NCI-H2227 (cell line): ENCODE data around the gene ITSN1.

Experiments
- DNase-seq: peaks from one replicate; lab custom pipeline; 2025; ENCODE audit not compliant: unreplicated experiment; lab: John Stamatoyannopoulos, UW

Gene ITSN1

GRCh38 chr21:33680870-33681269 lies 38.6 kb downstream of the ITSN1 start:
- DNase-seq, result no peak

DNA sequence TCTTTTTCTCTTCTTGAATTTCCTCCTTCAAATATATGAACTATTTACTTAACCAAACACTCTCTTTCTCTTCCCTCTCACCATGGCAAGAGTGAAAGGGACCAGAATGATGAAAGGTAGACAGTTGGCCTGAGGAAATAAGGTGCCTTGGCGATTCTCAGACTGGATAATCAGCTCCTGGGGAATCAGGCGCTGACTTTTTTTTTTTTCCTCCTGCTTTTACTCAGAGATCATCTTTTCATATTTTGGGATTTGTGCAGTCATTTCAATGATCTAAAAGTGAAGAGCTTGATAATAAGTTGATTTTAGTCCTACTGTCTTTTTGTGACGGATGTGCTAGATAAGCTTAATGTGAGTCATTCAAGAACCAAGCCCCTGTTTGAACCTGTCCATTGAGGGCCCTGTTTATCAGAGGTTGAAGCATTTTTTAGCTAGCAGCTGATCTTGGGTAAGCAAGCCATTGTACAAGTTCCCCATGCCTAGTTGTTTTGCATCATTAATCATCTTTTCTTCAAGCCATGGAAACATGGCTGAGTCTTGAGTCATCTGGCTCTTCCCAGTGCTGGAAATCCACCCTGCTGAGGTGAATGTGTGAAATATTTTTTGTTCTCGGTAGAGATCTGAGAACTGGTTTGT lies 40.8 kb downstream of the ITSN1 start:
- DNase-seq, result no peak

DNA sequence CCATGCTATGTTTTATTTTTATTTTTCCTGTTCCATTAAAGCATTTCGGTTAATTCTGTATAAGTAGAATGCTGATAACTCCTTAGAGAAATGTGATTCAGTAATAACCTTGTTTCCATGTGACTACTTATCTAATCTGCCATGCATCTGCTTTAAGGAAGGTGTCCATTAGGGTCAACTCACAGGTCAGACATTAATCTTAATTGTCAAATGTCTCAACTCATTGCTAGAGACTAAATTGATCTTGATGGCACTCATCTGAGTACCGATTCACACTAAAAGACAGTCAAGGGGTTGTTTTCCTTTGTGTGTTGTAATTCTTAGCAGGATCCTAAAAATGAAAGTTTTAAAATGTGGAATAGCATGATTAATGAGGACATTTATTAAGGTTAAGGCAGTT lies 41.8 kb downstream of the ITSN1 start:
- no peak for DNase-seq

- DNase-seq, result no peak
These were observed 42.7 kb downstream of the ITSN1 start for GRCh38 chr21:33684923-33685560.

DNA sequence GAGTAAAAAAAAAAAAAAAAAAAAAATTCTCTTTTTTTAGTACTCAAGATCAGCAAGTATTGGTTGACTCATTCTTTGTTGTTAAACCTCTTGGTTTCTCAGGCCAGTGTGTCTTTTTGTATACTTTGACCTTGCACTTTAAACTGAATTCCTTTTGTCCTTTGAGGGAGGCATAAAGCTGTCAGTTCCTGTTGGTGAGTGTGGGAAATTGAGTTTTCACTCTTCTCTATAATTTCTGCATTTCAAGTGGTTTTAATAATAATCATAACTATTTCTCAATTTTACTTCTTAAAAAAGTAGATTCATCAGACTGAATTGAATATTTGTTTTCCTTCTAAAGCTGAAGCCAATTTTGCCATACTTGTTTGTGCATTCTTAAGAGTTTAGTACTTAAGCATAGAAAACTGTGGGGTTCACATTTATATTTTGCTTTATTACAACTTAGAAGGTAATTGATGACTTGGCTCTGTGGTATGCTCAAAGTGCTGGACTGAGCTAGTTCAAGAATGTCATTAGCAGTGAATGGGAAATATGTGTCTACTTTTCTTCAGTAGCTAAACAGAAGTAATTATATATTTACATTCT lies 43.4 kb downstream of the ITSN1 start:
- DNase-seq, result peak; percentile 21

- DNase-seq, result peak; percentile 31
These were observed 44.1 kb downstream of the ITSN1 start for GRCh38 chr21:33686386-33686785.

- DNase-seq, result no peak
These were observed 45.3 kb downstream of the ITSN1 start for GRCh38 chr21:33687634-33688033.

GRCh38 chr21:33688353-33688752 lies 46.1 kb downstream of the ITSN1 start:
- DNase-seq, result no peak

- no peak for DNase-seq
These were observed 48.6 kb downstream of the ITSN1 start for GRCh38 chr21:33690874-33691273.

DNA sequence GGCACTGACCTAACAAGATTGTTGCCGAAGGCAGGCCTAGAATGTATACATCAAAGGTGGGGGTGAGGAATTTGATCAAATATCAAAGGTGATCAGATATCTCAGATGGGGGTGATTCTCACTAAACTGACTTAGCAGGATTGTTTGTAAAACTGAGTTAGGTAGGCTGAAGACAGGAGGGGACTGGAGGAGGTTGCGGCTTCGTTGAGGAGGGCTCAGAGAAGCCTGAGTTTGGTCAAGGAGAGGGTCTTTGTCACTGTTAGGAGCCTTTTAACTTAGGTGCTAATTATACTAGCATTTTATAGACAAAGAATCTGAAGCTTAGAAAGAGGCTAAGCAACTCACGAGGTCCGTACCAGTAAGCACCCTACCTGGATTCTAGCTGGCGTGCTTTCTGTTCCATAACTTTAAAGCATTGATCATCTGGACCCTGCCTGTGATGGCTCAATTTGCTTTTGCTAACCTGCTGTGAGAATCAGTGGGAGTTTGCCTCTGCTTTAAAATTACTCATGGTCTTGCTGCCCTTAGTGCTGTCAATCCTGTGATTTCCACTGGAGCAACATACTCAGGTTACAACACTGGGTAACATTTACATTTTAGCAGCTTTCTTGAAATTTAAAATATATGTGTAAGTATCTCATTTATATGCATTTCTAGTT lies 49.8 kb downstream of the ITSN1 start:
- DNase-seq, result peak; percentile 24

DNA sequence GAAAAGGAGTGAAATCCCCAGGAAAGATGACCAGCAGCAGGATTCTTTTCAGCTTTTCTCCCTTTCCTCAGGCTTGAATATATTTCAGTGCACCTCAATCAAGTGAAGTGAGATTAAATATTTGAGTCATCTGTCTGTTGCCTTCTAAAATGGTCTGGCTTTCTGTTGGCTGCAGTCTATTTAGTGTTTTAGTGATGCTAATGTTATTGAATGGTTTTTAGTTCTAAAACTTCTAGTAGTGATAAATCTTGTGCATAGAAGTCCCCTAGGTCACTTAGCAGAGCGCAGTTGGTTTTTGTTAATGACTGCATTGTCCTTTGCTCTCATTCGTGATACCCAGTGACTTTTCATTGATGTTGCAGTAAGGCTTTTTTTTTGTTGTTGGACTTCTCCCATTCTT lies 53.5 kb downstream of the ITSN1 start:
- DNase-seq, result no peak

DNA sequence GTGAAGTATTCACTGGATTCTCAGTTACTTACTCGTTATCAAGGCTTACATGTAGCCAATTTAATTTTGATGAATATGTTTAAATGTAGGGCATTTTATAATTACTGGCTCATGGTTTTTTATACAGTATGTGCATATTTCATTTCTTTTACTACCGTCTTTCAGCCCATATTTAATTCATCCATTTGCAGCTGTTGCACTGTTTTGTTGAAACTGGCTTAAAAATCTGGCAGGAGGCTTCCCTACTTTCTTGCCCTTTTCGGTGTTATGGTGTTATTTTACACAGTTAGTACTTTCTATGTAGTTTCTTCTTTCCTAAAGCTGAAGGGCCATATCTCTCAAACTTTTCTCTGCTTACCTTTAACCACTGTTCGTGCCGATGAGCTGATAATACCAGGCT lies 54.2 kb downstream of the ITSN1 start:
- DNase-seq, result no peak

GRCh38 chr21:33698087-33698860 lies 56.0 kb downstream of the ITSN1 start:
- no peak for DNase-seq

DNA sequence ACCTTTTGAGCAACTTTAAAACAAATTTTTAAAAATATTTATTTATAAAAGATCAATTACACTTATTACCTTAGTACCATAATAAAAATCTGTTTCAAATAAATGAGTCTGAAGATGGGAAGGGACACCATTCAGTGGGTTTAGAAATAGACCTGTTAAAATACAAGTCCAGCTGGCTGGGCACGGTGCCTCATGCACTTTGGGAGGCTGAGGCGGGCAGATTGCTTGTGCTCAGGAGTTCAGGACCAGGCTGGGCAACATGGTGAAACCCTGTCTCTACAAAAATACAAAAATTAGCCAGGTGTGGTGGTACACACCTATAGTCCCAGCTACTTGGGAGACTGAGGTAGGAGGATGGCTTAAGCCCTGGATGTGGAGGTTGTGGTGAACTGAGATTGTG lies 57.0 kb downstream of the ITSN1 start:
- DNase-seq, result no peak

DNA sequence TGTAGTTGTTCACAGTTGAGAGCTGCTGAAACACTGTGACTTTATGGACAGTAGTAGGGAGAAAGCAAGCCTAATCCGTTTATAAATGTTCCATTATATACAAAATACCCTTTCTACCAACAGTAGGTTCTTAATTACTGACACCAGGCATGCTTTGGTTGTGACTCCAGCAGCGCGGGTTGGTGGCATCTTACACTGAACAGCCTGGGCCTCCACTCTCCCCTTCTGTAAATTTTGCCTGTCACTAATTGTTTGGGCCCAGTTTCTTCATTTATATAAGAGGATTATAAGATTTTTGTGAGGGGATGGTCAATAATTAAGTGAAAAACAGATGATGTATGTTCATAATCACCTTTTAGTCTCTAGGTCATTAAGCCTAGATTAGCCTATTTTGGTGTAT lies 58.2 kb downstream of the ITSN1 start:
- no peak for DNase-seq

DNA sequence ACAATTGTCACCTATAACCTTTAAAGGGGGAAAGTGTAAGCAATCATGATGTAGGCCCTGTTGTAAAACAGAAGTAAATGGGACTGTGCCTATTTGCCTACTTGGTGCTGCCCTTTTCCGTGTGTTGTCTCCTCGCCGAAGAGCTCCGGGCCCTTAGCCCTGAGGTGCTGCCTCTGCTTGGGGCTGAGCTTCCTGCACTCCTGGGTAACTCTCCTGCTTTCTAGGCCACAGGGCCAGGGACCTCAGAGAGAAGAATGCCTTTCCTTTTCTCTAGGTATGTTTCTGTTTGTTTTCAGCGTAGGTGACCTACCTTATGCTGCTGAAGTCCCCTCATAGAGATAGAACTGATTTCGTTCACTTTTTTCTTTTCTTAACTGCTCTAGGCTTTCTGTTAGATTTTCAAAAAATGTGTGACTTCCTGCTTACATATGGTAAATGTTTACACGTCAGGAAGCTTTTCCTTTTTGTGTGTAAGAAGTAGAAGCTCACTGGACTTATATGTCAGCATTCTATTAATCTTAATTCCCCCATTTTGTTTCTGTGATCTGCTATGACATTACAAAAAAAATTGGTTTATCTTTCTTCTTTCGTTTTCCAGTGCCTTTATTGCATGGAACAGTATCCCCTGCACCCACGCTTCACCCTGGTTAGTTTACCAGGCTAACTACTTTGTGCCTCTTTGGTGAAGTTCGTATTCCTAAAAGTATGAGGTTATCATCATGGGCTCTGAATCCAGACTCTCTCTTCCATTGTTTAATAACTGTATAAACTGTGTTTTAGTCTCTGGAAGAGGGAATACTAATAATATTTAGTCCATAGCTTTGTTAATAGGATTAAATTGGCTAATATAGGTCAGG lies 61.7 kb downstream of the ITSN1 start:
- no peak for DNase-seq

DNA sequence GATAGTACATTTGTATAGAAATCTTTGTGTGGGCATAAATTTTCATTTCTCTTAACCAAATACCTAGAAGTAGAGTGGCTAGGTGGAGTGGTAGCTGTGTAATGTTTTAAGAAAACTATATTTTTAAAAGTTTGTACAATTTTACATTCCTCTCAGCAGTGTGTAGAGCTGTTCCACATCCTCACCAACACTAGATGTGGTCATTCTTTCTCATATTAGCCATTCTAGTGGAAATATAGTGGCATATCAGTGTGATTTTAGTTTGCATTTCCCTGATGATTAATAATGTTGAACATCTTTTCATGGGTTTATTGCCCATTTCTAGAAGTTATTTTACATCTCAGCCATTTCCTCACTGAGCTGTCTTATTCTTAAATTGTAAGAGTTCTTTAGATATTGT lies 65.5 kb downstream of the ITSN1 start:
- no peak for DNase-seq

DNA sequence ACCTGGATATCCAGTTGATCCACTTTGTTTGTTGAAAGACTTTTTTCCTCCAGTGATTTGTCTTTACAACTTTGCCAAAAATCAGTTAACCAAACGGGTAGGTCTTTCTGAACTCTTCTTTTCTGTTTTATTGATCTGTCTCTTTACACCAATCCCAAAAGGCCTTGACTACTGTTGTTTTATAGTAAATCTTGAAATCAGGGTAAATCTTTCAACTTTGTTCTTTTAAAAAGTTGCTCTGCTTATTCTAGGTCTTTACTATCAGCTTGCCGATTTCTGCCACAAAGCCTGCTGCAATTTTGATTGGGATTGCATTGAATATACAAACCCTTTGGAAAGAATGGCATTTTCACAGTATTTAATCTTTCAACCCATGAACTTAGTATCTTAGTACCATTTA lies 66.6 kb downstream of the ITSN1 start:
- no peak for DNase-seq

DNA sequence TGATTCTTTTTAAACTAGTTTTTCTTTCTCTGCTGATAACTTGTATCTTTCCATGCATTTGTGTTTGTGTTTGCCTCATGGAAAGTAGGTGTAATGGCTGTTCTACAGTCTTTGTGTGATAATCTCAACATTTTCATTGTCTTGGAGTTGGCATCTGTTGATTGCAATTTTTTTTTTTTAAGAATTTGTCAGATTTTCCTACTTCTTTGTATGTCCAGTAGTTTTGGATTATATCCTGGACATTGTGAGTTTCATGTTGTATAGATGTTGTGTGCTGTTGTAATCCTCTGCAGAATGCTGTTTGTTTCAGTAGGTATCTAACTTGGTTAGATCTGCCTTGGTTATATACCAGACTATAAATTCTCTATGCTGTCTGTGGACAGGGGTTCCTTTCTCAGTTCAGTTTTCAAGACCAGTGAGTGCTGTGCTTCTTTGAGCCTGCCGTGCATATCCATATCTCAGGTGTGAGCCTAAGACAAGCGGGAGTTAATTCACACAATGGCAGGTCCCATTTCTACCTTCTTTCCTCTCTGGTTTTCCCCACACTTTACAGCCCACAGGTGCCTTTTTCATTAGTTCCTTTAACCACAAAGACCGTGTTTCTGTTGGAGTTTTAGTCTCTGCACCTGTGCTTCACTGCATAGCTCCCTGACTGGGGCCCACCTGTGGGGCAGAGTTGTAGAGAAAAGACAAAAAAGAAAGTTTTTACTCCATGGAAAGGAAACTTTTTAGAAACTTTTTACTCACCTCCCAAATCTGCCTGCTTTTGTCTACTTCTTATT lies 69.9 kb downstream of the ITSN1 start:
- no peak for DNase-seq

DNA sequence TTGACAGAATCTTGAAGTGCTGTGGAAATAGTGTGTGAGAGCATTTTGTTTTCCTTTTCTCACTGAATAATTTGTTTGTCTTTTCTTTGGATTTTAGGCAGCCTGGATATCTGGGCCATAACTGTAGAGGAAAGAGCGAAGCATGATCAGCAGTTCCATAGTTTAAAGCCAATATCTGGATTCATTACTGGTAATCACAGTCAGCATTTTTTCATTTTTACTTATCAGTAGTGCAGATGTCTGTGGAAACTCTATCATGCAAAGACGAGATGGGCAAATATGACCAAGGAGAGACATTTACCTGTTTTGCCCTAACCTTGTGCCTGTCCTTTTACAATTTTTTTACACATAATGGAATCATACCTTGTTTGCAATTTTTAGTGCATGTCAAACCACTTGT lies 78.8 kb downstream of the ITSN1 start:
- no peak for DNase-seq
